NCI-H2107 (cell line): ENCODE measurements around the gene PITPNB.

Experiments used
- DNase-seq: peaks from one replicate; lab custom pipeline; 2025; lab: John Stamatoyannopoulos, UW

Gene PITPNB

DNA sequence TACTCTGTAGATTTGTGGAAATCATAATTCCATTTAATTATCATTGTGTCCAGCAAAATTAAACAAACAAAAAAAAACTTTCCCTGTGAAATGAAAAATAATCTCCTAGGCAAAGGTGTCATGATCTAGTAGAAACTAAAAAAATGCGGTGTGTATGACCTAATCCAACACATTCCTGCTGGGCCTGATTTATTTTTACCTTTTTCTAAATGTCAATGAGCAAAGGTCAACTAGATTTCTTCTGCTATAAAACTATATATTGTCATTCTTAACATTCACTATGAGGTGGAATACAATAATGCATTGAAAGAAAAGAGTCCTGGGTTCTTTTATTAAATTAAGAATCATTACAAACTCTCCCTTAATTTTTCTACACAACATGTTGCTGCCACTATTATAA lies 60.4 kb downstream of the PITPNB start:
- no peak for DNase-seq

DNA sequence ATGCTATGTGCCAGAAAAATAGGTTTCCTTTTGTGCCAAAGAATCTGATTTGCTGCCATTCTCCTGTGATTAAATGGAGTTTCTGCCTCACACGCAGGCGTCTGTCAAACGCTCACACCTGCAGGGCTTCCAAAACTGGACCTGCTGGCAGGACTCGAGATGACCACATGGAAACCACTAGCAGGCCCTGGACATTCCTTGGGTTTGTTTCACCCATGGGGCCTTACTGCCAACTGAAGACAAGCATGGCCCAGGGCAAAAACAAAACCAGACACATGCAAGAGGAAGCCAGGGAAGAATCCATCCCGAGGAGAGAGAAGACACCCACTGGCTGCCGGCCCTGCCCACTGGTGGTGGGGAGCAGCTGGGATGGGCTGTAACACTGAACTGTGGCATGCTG lies 61.6 kb downstream of the PITPNB start:
- no peak for DNase-seq

DNA sequence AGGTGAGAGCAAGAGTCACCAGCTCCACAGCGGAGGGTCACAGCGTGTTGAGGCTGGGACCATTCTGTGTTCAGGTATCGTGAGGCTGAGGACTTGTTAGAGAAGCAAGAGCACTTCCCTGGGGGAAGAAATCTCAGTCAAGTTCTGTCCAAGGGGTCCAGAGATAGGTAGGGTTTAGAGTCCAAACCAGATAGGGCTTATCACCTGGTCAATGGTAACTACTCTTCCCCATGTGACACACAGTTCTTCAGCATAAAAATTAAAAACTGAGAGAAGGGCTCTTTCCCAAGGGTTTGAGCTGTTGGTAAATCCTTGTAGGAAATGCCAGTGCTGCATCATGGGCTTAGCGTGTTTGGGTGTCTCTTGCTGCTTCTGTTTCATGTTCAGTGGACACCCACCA lies 62.7 kb downstream of the PITPNB start:
- DNase-seq = no peak

DNA sequence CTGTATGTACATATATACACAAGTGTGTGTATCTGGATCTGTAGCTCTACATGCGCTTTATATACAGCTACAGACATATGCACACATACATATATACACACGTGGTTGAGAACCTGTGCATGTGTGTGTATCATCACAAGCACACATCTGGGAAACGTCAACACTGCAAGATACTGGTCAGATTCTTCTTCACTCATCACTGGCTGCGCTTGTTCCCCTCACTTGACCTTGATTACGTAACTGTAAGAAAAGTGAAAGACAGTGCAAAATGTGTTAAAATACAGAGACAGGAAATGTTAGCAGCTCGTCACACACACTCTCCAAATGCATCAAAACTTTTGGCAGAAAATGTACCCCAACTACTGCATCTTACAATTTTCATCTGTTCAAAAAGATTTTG lies 65.6 kb downstream of the PITPNB start:
- no peak for DNase-seq

DNA sequence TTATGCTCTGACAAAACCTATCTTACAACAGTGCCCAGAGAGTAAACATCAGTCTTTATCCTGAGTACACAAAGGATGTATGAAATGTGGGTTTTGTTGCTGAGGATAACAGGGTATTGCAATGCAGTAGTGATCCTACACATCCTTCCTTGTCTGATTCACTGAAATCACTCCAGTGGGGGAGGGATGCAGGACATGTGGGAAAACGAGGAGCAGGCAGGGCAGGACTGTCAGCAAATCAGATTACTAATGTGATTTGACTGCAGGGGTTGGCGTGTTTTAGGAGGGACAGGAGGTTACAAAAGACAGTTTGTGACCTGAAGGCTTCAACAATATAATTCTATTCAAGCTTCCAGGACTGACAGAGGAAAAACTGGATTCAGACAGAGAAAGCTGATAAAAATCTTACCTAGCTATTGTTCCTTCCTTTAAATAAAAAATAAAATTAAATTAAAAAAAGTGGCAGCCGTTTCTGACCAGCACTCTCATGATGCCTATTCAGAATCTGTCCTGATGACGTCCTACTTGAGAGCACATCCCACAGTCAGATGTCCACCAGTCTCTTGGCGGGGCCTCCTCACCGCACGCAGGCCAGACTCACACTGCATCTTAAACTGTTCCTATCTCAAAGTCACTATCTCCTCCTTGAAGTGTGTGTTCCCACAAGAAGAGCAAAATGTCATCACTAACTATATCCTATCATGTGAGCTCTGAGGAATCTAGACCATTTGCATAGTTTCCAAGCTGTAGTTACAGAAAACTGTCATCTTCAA lies 66.9 kb downstream of the PITPNB start:
- no peak for DNase-seq

DNA sequence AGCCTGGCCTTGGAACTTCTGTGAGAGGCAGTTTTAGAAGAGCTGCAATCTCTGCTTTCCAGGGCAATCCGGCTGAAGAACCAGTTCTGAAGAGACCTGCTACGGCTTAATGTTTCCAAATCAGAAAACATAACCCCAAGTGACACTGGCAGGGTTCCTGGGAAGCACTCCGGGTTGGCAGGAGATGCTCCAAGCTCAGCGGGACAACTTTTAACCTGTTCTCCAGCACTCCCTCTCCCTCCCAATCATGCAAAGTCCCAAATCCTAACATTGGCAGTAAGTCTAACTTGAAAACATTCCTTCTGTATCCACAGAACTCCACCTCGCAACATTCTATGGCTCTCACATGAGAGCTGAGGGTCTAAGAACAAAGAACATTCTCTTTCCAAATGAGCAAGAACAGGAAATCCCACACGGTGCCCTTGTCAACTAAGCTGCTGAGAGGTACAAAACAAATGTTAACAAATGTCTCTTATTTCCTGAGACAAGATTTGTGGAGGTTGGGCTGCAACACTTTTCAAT lies 69.0 kb downstream of the PITPNB start:
- no peak for DNase-seq

DNA sequence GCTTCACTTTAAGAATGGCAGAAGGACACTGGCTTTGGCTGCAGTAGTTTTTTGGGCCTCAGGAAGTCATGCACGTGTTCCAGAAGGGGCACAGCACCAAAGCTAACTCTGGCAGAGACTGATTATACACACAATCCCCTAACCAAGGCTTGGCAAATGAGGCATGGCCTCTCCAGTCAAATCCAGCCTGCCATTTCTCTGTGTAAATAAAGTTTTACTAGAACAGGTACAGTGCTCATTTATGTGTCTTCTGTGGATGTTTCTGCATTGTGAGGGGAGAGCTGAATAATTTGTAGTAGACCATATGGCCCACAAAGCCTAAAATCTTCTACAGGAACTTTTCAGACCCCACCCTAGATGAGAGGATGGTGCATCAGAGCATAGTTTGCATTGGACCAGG lies 71.1 kb downstream of the PITPNB start:
- DNase-seq = no peak

DNA sequence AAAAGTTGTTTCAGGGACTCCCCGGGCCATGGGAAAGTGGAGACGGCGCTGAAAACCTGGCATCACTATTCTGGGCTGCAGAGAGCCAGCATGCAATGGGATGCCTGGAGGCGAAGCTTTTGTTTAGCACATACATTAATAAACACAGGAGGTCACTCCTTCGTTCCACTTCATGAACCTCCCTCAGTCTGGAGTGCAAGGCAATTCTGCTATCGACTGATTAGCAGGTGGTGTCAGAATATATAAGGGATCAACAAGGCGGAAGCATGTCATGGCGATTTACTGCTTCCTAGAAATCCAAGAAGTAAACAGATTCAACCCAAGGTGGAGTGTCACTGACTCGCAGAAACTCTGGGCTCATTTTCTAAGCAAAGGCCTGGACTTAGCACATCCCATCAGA lies 72.1 kb downstream of the PITPNB start:
- DNase-seq = peak; percentile 5

DNA sequence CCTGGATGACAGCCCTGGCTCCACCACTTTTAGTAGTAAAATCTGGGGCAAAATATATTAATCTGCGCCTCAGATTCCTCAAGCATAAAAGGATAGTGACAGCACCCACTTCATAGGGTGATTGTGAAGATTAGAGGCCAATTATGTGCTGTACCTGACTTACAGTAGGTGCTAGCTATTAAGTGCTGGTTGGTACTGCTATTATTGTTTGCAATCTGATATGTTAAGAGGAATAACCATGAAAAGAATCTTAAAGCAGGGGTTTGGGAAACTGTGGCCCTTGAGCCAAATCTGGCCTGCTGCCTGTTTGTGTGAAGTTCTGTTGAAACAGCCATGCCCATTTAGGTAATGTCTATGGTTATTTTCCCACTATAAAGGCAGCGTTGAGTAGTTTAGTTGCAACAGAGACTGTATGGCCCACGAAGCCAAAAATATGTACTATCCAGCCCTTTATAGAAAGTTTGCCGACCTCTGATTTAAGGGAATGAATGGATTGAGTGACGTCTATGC lies 72.8 kb downstream of the PITPNB start:
- no peak for DNase-seq

DNA sequence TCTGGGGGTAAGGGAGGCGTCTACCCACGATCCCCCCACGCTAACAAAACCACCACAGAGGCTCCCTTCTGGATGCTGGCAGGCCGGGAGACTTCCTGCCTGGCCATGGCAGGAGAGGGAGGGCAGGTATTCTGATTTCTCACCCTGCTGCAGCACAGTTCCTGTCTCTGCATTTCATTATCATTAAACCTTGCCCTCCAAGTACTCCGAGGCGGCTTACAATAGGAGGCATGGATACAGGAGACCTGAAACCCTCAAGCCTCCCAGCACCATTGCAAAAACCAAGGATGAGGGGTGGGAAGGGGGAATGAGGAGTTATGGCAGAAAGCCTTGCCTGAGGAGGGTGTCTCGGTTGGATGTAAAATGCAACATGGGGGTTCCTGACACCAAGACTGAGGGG lies 73.4 kb downstream of the PITPNB start:
- no peak for DNase-seq

DNA sequence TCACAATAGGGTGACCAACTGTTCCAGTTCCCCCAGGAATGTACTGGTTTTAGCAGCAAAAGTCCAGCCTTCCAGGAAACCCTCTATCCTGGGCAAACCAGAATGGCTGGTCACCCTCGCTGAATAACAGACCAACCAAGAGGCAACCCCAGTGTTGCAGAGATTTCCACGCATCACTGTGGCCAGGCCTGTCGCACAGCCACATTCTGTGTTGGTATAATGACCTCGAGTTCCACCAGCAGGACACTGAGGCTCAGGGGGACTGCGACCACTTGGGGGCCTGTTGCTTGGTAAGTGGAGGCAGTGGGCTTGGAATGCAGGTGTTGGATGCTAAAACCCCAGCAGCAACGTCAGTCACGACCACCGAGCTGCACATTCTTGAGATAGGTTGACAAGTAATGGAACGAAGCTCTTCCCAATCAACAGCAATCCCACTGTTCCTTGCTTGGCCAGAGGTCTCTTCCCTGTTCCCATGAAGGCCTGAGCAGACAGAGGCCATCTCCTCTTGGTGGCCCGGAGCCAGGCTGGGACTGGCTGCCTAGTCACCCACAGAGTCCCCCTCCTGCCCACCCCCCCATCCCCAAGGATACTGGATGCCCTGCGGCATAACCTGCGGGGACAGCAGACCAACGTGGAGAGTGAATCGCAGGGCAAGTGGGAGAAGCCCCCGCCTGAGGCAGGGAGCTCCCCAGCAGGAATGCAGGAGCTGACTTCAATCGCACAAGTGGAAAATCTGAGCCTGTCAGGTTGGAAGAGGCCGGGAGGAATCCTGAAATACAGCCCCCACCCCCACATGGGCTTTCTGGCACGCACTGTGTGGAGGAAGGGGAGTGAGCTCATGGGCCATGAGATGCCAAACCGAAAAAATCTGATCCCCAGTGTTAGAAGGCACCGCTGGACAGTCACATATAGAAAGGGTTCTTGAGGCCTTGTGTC lies 74.1 kb downstream of the PITPNB start:
- DNase-seq = no peak

DNA sequence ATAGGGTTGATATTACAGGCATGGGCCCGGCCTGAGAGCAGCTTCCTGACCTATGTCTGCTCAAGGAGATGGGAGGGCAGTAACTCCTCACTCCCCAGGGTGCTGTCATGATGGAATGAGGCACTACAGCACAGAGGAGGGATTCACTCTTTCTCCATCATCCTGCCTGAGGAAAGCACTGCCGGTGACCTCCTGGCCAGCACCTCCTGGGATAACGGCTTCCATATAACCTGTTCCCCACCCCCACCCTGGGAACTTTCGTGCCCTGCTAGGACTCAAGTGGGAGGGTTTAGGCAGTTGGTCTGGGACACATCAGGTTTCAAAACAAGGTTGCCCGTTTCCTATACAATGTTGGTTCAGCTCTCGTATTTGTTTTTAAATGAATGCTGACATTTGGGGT lies 74.8 kb downstream of the PITPNB start:
- no peak for DNase-seq

DNA sequence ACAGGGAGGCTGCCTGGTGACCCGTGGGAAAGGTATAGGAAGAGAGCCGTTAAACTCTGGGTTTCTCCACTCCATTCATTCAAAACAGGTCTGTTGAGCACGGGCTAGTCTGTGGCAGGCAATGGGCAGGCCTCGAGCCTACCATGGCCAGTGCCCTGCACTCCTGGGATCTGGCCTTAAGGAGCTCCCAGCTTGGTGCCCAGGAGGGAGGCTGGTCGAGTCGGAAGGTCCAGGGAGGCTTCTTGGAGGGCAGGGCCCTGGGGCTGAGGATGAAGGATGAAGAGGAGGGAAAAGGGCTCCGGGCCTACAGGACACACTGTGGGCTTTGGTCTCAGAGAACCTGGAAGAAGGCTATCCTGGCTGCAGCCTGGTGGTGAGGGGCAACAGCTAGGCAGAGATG lies 75.6 kb downstream of the PITPNB start:
- no peak for DNase-seq

DNA sequence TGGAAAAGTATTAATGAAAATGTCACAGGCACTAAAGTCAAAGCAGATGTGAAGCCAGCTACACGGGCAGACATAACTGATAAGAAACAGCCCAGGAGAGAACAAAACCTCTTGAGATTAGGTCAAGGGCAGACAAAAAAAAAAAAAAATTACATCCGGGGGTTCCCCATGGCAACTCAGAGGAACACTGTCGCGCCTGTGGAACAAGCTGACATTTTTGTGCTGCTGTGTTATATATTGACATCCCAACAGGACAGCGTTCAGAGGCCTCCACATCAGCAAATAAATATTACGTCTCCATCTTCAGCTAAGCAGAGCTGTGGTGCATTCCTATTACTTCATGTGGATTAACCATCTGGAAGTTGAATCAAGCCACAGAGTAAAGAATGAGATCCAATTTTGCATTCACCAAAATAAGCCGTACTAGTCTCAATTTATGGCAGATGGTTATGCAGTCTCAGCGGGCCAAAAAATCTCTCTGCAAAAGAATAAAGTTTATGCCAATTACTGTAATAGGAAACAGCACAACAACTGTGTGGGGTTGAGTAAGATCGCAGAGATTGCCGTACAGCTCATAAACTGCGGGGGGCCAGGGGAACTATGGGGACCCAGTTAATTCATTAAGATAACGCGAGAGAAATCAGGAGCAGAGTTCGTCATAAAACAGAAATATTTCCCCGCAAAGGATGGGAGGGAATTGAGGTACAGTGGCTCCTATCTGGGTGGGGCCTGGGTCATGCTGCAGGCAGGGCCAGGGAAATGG lies 76.2 kb downstream of the PITPNB start:
- DNase-seq = no peak

DNA sequence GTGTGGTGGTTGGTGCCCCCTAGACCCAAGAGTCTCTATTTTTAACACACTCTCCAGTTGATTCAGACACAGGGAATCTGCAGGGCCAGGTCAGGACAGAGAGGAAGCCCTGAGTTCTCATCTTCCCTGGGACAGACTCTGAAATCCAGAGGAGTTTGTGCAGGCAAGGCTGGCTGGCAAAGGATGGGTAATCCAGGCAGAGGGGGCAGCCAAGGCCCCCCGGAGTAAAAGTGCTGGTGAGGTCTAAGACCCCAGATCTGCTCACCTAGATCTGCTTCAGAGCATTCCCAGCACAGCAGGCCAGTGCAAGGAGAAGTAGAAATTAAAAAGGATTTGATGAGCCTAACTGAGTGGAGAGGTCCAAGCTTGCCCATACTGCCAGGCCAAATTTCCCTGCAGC lies 76.9 kb downstream of the PITPNB start:
- no peak for DNase-seq

DNA sequence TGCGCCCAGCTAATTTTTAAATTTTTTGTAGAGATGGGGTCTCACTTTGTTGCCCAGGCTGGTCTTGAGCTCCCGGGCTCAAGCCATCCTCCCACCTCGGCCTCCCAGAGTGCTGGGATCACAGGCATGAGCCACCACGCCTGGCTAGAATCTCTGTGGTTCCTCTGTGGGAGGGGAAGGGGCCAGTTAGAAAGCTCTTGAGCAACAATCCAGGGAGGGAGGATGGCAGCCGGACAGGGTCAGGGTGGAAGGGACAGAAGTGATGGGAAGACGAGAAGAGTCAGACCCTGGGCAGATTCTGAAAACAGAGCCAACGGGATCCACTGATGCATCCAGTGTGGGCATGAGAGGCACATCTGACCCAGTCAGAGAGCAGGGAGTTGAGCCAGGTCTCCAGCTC lies 78.6 kb downstream of the PITPNB start:
- no peak for DNase-seq

DNA sequence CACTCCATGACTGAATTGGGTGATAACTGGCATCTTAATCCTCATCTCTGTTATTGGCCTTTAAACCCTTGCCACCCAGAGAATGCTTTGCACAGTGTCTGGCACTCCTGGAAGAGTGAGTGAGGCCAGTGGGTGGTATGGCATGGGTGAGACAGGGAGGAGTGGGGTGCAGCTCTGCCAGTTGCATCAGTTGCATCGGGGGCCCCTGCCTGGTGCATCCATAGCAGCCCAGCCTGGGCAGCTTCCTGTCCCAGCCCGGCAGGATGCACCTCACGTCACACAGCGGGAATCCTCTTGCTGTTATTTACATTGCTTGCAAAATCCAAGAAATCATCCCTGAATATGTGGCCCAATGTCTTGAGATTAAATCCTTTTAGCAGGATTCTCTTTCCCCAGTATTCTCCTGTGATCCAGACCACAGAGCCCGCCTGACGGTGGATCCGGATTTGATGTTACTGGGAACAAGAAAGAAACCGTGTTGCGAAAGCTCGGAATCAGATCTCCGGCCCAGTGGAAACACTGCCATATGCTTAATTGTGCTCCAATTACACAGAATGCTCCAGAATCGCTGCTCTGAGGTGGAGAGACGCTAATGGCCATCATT lies 79.9 kb downstream of the PITPNB start:
- DNase-seq = no peak

DNA sequence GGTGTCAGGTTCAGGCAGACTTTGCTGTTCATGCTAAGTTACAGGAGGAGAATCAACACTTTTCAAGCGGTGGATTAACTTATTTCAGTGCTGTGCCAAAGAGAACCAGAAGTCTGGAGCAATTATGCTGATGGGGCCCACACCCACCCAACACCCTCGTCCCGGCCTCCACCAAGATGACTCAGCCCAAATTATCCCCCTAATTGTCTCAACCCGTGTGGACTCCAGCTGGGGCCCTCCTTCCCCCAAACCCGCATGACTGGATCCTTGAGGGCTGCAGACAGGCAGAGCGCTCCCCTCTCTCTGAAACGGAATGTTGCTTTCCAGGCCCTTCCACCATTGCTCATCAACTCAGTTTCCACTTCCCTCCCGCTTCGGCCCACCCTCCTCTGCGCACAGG lies 82.9 kb downstream of the PITPNB start:
- no peak for DNase-seq

DNA sequence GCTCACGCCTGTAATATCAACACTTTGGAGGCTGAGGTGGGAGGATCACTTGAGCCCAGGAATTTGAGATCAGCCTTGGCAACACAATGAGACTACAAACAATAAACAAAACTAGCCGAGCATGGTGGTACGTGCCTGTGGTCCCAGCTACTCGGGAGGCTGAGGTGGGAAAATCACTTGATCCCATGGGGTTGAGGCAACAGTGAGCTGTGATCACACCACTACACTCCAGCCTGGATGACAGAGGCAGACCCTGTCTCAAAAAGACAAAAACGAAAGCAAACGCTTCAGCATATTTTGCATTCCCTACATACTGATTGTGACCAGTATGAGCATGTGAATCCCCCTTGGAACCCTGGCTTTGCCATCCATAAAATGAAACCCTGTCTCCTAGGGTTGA lies 83.6 kb downstream of the PITPNB start:
- no peak for DNase-seq

DNA sequence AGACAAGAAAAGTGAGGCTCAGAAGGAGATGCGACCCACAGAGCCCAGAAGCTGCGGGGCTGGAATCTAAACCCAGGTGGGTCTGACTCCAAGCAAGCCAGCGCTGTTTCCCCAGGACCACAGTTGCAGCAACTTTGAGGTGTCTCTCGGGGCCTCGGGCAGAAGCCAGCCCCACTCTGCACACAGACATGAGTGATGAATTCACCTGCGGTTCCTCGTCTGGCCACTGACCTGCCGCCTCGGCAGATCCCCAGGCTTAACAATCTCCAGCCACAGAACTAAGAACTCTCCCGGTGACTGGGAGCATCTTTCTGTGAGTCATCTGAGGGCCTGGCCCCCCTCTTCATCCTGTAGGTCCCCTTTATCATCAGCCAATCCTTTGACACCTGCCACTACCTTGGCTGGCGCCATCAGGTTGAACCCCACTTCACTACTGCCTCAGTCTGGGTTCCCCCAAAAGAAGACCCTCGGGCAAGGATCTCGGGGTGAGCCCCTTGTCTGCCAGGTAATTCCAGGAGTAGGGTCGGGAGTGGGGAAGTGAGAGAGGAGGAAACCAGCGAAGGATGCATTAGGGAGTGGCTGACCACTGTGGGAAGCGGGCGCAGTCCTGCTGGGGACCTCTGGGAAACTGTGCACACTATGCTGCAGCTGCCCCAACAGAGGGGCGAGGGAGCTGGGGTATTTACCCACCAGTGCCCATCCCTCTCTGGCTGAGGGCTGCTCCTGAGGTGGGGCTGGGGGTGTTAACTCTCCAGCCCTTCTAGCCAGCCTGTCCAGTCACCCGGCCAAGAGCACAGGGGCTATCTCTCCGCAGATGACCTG lies 84.5 kb downstream of the PITPNB start:
- DNase-seq = no peak

DNA sequence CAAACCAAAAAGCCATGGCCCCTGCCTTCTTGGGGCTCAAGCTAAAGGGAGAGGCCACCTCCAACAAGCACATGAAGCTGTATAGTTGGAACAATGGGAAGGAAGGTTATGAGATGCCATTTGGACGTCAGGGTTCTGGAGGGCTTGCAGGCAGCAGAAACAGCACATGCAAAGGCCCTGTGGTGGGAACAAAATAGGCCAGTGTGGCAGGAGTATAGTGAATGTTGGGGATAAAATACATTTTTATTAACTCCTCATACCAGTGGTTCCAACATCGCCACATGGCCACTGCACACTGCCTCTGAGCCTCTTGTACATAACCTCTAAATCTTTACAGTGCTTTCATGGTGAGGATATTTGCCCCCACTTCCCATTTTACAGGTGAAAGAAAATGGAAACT lies 85.3 kb downstream of the PITPNB start:
- DNase-seq = no peak
